HL-60 (cell line): ENCODE measurements around the gene SLC2A13.
"Not testable (repeated sequence)": the region's sequence is repeated elsewhere in the genome, so short reads cannot be mapped to it uniquely, and the experiment has no call there.

Experiments
- DNase-seq, 2 experiments: peaks; one replicate each; pipeline ENCODE4 v3.0.0-alpha.2; 2010 to 2020; ENCODE audit warnings: low read depth in 1 of 2, low spot score in 1 of 2
- H3K27ac ChIP-seq: fragments of 250-450 bp; sonication (Bioruptor Pico); replicated peaks from 2 replicates; pipeline ENCODE4 v1.5.1; 2020; ENCODE audit warnings: mild to moderate bottlenecking, moderate library complexity
- H3K27me3 ChIP-seq: fragments of 250-450 bp; sonication (Bioruptor Pico); 2 replicates; pipeline ENCODE4 v1.5.1; 2021; ENCODE audit warnings: mild to moderate bottlenecking, moderate library complexity; ENCODE audit not compliant: insufficient read depth, poor library complexity, severe bottlenecking
- H3K4me3 ChIP-seq: replicated peaks from 2 replicates; pipeline ENCODE4 v1.5.1; 2011; ENCODE audit warnings: mild to moderate bottlenecking, control low read depth, low read length; ENCODE audit not compliant: insufficient read depth
- CTCF ChIP-seq: IDR thresholded peaks from one replicate; pipeline ENCODE4 v1.5.1; 2011; ENCODE audit warnings: low read length, control low read depth, inconsistent platforms; ENCODE audit not compliant: insufficient read depth
- GABPA ChIP-seq: IDR thresholded peaks from 2 replicates; pipeline ENCODE4 v1.6.1; 2012; ENCODE audit warnings: low read depth
- POLR2AphosphoS5 ChIP-seq: IDR thresholded peaks from 2 replicates; pipeline ENCODE4 v1.6.1; 2012; ENCODE audit warnings: low read depth
- REST ChIP-seq: IDR thresholded peaks from 2 replicates; pipeline ENCODE4 v1.6.1; 2012; ENCODE audit warnings: low read depth; ENCODE audit not compliant: insufficient replicate concordance
- SPI1 ChIP-seq: IDR thresholded peaks from 2 replicates; pipeline ENCODE4 v1.6.1; 2012; ENCODE audit warnings: low read depth, mild to moderate bottlenecking, borderline replicate concordance

The SLC2A13 gene

GRCh38 chr12:39763071-39763889 lies 342.6 kb downstream of the SLC2A13 start:
- no peak for TF ChIP-seq SPI1
- TF ChIP-seq POLR2AphosphoS5, result no peak
- no peak for TF ChIP-seq GABPA
- no peak for TF ChIP-seq CTCF
- TF ChIP-seq REST, result no peak
- H3K27me3 ChIP-seq, result no peaks in the 10 kb centered on the region
- no peak overlapping the region for H3K4me3 ChIP-seq
- no peak for DNase-seq
- no peak overlapping the region for H3K27ac ChIP-seq

DNA sequence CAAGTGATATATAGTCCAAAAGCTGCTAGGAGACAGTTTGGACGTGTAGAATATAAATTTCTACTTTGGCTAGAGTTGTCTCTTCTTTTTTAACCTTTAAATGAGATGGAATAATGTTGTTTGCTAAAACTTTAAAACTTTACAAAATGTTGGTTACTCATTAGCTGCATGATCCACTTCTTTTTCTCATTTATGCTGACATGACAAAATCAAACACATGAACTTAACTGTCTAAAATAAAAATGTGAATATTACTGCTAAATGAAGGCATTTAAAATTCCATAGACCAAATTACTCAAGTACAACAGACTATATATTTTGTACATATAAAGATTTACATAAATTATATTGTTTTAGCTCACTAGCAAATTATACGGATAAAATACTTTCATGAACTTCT lies 350.4 kb downstream of the SLC2A13 start:
- DNase-seq, result no peak
- H3K27ac ChIP-seq, result no peak overlapping the region
- H3K27me3 ChIP-seq, result no peaks in the 10 kb centered on the region
- no peak for TF ChIP-seq SPI1
- no peak for TF ChIP-seq GABPA
- no peak for TF ChIP-seq CTCF
- H3K4me3 ChIP-seq, result no peak overlapping the region

- DNase-seq, result no peak
- no peak overlapping the region for H3K4me3 ChIP-seq
- H3K27ac ChIP-seq, result no peak overlapping the region
- no peaks in the 10 kb centered on the region for H3K27me3 ChIP-seq
- TF ChIP-seq SPI1 (no peak), POLR2AphosphoS5 (no peak), GABPA (no peak), CTCF (no peak), REST (no peak)
Measured at GRCh38 chr12:39752482-39753137, 353.3 kb downstream of the SLC2A13 start.

- not testable (repeated sequence) for H3K27ac ChIP-seq, H3K27me3 ChIP-seq, DNase-seq, H3K4me3 ChIP-seq
Measured at GRCh38 chr12:39746151-39746550, 359.7 kb downstream of the SLC2A13 start.
